ENCODE results near the gene AMIGO1. TPM values are rescaled to one million over a fixed set of nuclear protein-coding genes. Genes with fewer than 3 reads are reported as not detected.

AMIGO1 gene
- total RNA-seq, 4 donors from 2014 or later: 2.4 to 10.6 (median 5.9) TPM

- DNase-seq (ENCODE audit: low spot score) (no peak), ATAC-seq (ENCODE audit: low FRiP score) (no peak)
- no peak for TF ChIP-seq CTCF (IDR thresholded peaks at IDR 0.05)
These were observed 29.5 kb upstream of the AMIGO1 start for GRCh38 chr1:109538827-109539555.

- TF ChIP-seq CTCF (IDR thresholded peaks at IDR 0.05): no peak
- ATAC-seq (ENCODE audit: low FRiP score) (no peak), DNase-seq (ENCODE audit: low spot score) (no peak)
These were observed 28.1 kb upstream of the AMIGO1 start for GRCh38 chr1:109537450-109538178.

GRCh38 chr1:109535971-109536491 is 26.5 kb upstream of the AMIGO1 start:
- DNase-seq (ENCODE audit: low spot score) (no peak), ATAC-seq (ENCODE audit: low FRiP score) (no peak)
- TF ChIP-seq CTCF (IDR thresholded peaks at IDR 0.05): no peak

GRCh38 chr1:109535481-109535880 is 26.0 kb upstream of the AMIGO1 start:
- ATAC-seq (ENCODE audit: low FRiP score): no peak
- no peak for TF ChIP-seq CTCF (IDR thresholded peaks at IDR 0.05)
- DNase-seq (ENCODE audit: low spot score): no peak

- no peak for DNase-seq (ENCODE audit: low spot score)
- no peak for ATAC-seq (ENCODE audit: low FRiP score)
- TF ChIP-seq CTCF (IDR thresholded peaks at IDR 0.05): no peak
These were observed 24.9 kb upstream of the AMIGO1 start for GRCh38 chr1:109534307-109534858.

- peak in 2 of 3 donors; percentile 51 to 96 for TF ChIP-seq CTCF (IDR thresholded peaks at IDR 0.05)
- ATAC-seq (ENCODE audit: low FRiP score): peak; percentile 74
- peak; percentile 82 for DNase-seq (ENCODE audit: low spot score)
These were observed 23.0 kb upstream of the AMIGO1 start for GRCh38 chr1:109532365-109533136.

Measured in omental fat pad (tissue), 4 donors.